Measurements from ENCODE around the gene SYNDIG1.

Gene SYNDIG1

GRCh38 chr20:24469116-24469893 is at the start of gene SYNDIG1:
TSS of gene SYNDIG1 (plus strand) at chr20:24469629. CDS start at chr20:24543098, 73,469 bp downstream.
- no peak for DNase-seq (ENCODE audit: low read depth in 3 of 3)

GRCh38 chr20:24419786-24420185 is 49.6 kb upstream of the SYNDIG1 start:
- DNase-seq (ENCODE audit: low read depth in 3 of 3), result no peak

- DNase-seq (ENCODE audit: low read depth in 3 of 3), result no peak
These were observed 48.9 kb upstream of the SYNDIG1 start for GRCh38 chr20:24420567-24420966.

GRCh38 chr20:24421071-24421470 is 48.4 kb upstream of the SYNDIG1 start:
- no peak for DNase-seq (ENCODE audit: low read depth in 3 of 3)

- no peak for DNase-seq (ENCODE audit: low read depth in 3 of 3)
These were observed 47.2 kb upstream of the SYNDIG1 start for GRCh38 chr20:24422091-24422760.

- no peak for DNase-seq (ENCODE audit: low read depth in 3 of 3)
These were observed 45.8 kb upstream of the SYNDIG1 start for GRCh38 chr20:24423390-24424313.

- DNase-seq (ENCODE audit: low read depth in 3 of 3), result no peak
These were observed 43.8 kb upstream of the SYNDIG1 start for GRCh38 chr20:24425523-24426135.

- no peak for DNase-seq (ENCODE audit: low read depth in 3 of 3)
These were observed 38.0 kb upstream of the SYNDIG1 start for GRCh38 chr20:24431279-24432045.

GRCh38 chr20:24432046-24432442 is 37.4 kb upstream of the SYNDIG1 start:
- DNase-seq (ENCODE audit: low read depth in 3 of 3), result no peak

GRCh38 chr20:24436160-24436559 is 33.3 kb upstream of the SYNDIG1 start:
- no peak for DNase-seq (ENCODE audit: low read depth in 3 of 3)

- DNase-seq (ENCODE audit: low read depth in 3 of 3), result no peak
These were observed 32.0 kb upstream of the SYNDIG1 start for GRCh38 chr20:24437196-24438082.

GRCh38 chr20:24438331-24438730 is 31.1 kb upstream of the SYNDIG1 start:
- no peak for DNase-seq (ENCODE audit: low read depth in 3 of 3)

GRCh38 chr20:24439737-24440387 is 29.6 kb upstream of the SYNDIG1 start:
- DNase-seq (ENCODE audit: low read depth in 3 of 3), result no peak

- no peak for DNase-seq (ENCODE audit: low read depth in 3 of 3)
These were observed 27.8 kb upstream of the SYNDIG1 start for GRCh38 chr20:24441661-24442060.

GRCh38 chr20:24442909-24443308 is 26.5 kb upstream of the SYNDIG1 start:
- no peak for DNase-seq (ENCODE audit: low read depth in 3 of 3)

- no peak for DNase-seq (ENCODE audit: low read depth in 3 of 3)
These were observed 26.0 kb upstream of the SYNDIG1 start for GRCh38 chr20:24443436-24443835.

GRCh38 chr20:24444526-24445190 is 24.8 kb upstream of the SYNDIG1 start:
- no peak for DNase-seq (ENCODE audit: low read depth in 3 of 3)

- no peak for DNase-seq (ENCODE audit: low read depth in 3 of 3)
These were observed 23.8 kb upstream of the SYNDIG1 start for GRCh38 chr20:24445510-24446170.

All from stimulated activated CD4-positive, alpha-beta T cell treated with anti-CD3 and anti-CD28 coated beads, TNF-alpha, amount 100 ng/mL, for 24 hours (primary cell).